ENCODE measurements around the gene ZNHIT1. TPM values are rescaled to one million over a fixed set of nuclear protein-coding genes. Genes with fewer than 3 reads are reported as not detected.

ZNHIT1 gene
- total RNA-seq, 2 donors from 2014 or later, result 51.4 to 74.8 TPM

GRCh38 chr7:101218236-101219125 is 516 bp downstream of the ZNHIT1 start:
- 5 to 7% methylated on average over 23 to 26 of the region's 26 CpGs for WGBS, 2 donors

GRCh38 chr7:101220295-101220694 is 2.3 kb downstream of the ZNHIT1 start:
- WGBS, 2 donors, result 42 to 52% methylated on average over 5 of the region's 5 CpGs

More at GRCh38 chr7:101218236-101219125, 516 bp downstream of the ZNHIT1 start:
- peak in 1 of 4 donors; percentile 39 for DNase-seq
- peak overlapping the region; percentile 65 to 74 for H3K4me3 ChIP-seq
- peaks cover 46% of the 10 kb centered on the region for H3K4me1 ChIP-seq
- H3K27me3 ChIP-seq, result no peaks in the 10 kb centered on the region
- H3K27ac ChIP-seq, result peak overlapping the region; percentile 86 to 92 (median 90)
- ATAC-seq, result peak; percentile 7
- no peaks in the 10 kb centered on the region for H3K36me3 ChIP-seq (replicated peaks in 1 of 2; ENCODE audit: insufficient read depth in 1 of 2, low read depth in 2 of 2)
- no peak for TF ChIP-seq POLR2A (IDR thresholded peaks at IDR 0.05)
- TF ChIP-seq CTCF (IDR thresholded peaks at IDR 0.05), result peak in 1 of 7 experiments; percentile 4
- intact Hi-C loops (cut with DNase I), result no loop called here
- no peaks in the 10 kb centered on the region for H3K9me3 ChIP-seq

GRCh38 chr7:101222275-101222830 is 4.4 kb downstream of the ZNHIT1 start:
- Histone ChIP-seq H3K4me3 (no peak overlapping the region), H3K27ac (no peak overlapping the region), H3K27me3 (no peaks in the 10 kb centered on the region), H3K4me1 (peaks cover 22% of the 10 kb centered on the region), H3K36me3 (replicated peaks in 1 of 2; ENCODE audit: insufficient read depth in 1 of 2, low read depth in 2 of 2) (peaks cover 0 to 10% of the 10 kb centered on the region in 2 donors), H3K9me3 (no peaks in the 10 kb centered on the region)
- ATAC-seq, result no peak
- 91 to 93% methylated on average over 18 to 25 of the region's 27 CpGs for whole genome bisulfite sequencing, 2 donors
- no peak for TF ChIP-seq POLR2A (IDR thresholded peaks at IDR 0.05)
- no peak for TF ChIP-seq CTCF (IDR thresholded peaks at IDR 0.05)
- intact Hi-C loops (cut with DNase I), result no loop called here
- DNase-seq, result no peak

More at GRCh38 chr7:101220295-101220694, 2.3 kb downstream of the ZNHIT1 start:
- no peak overlapping the region for H3K4me3 ChIP-seq
- no peaks in the 10 kb centered on the region for H3K27me3 ChIP-seq
- H3K9me3 ChIP-seq, result no peaks in the 10 kb centered on the region
- no peak for ATAC-seq
- H3K4me1 ChIP-seq, result peaks cover 39% of the 10 kb centered on the region
- DNase-seq, result no peak
- TF ChIP-seq CTCF (IDR thresholded peaks at IDR 0.05), result no peak
- no peak for TF ChIP-seq POLR2A (IDR thresholded peaks at IDR 0.05)
- no peak overlapping the region for H3K27ac ChIP-seq
- H3K36me3 ChIP-seq (replicated peaks in 1 of 2; ENCODE audit: insufficient read depth in 1 of 2, low read depth in 2 of 2), result peaks cover 0 to 10% of the 10 kb centered on the region in 2 donors
- intact Hi-C loops (cut with DNase I), result no loop called here

DNA sequence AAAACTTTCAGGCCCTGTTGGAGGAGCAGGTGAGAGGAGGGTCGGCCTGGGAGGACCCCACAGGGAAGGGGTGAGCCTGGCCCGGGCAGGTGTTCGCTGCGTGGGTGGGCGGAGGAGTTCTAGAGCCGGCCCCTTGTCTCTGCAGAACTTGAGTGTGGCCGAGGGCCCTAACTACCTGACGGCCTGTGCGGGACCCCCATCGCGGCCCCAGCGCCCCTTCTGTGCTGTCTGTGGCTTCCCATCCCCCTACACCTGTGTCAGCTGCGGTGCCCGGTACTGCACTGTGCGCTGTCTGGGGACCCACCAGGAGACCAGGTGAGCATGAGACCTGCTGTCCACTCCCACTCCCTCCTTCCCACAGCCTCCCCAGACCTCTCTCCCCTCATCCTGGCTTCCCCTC is 5.6 kb downstream of the ZNHIT1 start:
- peaks cover 20% of the 10 kb centered on the region for H3K4me1 ChIP-seq
- no peak for ATAC-seq
- no peaks in the 10 kb centered on the region for H3K9me3 ChIP-seq
- intact Hi-C loops (cut with DNase I), result no loop called here
- 92 to 100% methylated on average over 10 to 14 of the region's 15 CpGs for WGBS, 2 donors
- TF ChIP-seq POLR2A (IDR thresholded peaks at IDR 0.05) (no peak), CTCF (IDR thresholded peaks at IDR 0.05) (no peak)
- H3K4me3 ChIP-seq, result no peak overlapping the region
- no peaks in the 10 kb centered on the region for H3K27me3 ChIP-seq
- DNase-seq, result no peak
- H3K36me3 ChIP-seq (replicated peaks in 1 of 2; ENCODE audit: insufficient read depth in 1 of 2, low read depth in 2 of 2), result peaks cover 0 to 14% of the 10 kb centered on the region in 2 donors
- no peak overlapping the region for H3K27ac ChIP-seq

Data from body of pancreas (tissue), 4 donors.